Activated T-cell treated with anti-CD3 and anti-CD28 coated beads, Interleukin-2, amount 50 U/mL, for 24 hours (primary cell): ENCODE measurements around the gene XDH.

Experiments
- DNase-seq: peaks from one replicate; pipeline ENCODE4 v3.0.0-alpha.2; 2020
- H3K27ac Mint-ChIP-seq: 2 replicates; pipeline ENCODE4 v1.8.0; 2020; ENCODE audit warnings: mild to moderate bottlenecking, mixed read lengths
- H3K27me3 Mint-ChIP-seq: 2 replicates; pipeline ENCODE4 v1.8.0; 2020; ENCODE audit warnings: mixed read lengths
- H3K36me3 Mint-ChIP-seq: 2 replicates; pipeline ENCODE4 v1.8.0; 2020; ENCODE audit warnings: low read depth, mixed read lengths
- H3K4me1 Mint-ChIP-seq: 2 replicates; pipeline ENCODE4 v1.8.0; 2020; ENCODE audit warnings: low read depth, mixed read lengths
- H3K4me3 Mint-ChIP-seq: 2 replicates; pipeline ENCODE4 v1.8.0; 2020; ENCODE audit warnings: mild to moderate bottlenecking, moderate library complexity, mixed read lengths
- H3K9me3 Mint-ChIP-seq: 2 replicates; pipeline ENCODE4 v1.8.0; 2020; ENCODE audit warnings: mixed read lengths

XDH gene

GRCh38 chr2:31386172-31386571 lies 28.4 kb downstream of the XDH start:
- no peaks in the 10 kb centered on the region for H3K27me3 Mint-ChIP-seq
- H3K9me3 Mint-ChIP-seq = no peaks in the 10 kb centered on the region
- no peak for DNase-seq
- no peak overlapping the region for H3K4me3 Mint-ChIP-seq
- H3K4me1 Mint-ChIP-seq = peaks cover 9% of the 10 kb centered on the region
- H3K36me3 Mint-ChIP-seq = no peaks in the 10 kb centered on the region
- H3K27ac Mint-ChIP-seq = no peak overlapping the region

GRCh38 chr2:31384771-31385276 lies 29.7 kb downstream of the XDH start:
- H3K27ac Mint-ChIP-seq = no peak overlapping the region
- no peak overlapping the region for H3K4me3 Mint-ChIP-seq
- H3K4me1 Mint-ChIP-seq = peaks cover 9% of the 10 kb centered on the region
- H3K9me3 Mint-ChIP-seq = no peaks in the 10 kb centered on the region
- H3K27me3 Mint-ChIP-seq = no peaks in the 10 kb centered on the region
- no peaks in the 10 kb centered on the region for H3K36me3 Mint-ChIP-seq
- no peak for DNase-seq

DNA sequence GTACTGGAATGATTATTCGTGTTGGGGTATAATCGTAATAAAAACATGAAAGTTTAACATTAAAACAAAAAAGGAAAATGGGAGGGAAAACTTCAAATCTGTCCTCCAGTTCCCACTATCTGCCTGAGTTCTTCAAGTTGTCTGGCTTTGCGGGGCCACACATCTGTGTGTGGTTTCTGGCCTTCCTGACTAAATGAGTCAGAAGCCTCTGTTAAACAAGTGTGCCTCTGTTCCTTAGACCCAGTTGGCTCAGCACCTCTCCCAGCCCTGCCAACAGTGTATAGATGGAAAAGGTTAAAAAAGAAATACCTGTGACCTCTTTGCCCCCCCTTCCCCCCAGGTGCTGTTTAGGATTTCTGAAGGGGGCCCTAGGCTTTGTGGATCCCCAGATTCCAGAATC lies 30.2 kb downstream of the XDH start:
- no peak overlapping the region for H3K27ac Mint-ChIP-seq
- no peaks in the 10 kb centered on the region for H3K9me3 Mint-ChIP-seq
- H3K4me1 Mint-ChIP-seq = peaks cover 9% of the 10 kb centered on the region
- DNase-seq = no peak
- H3K4me3 Mint-ChIP-seq = no peak overlapping the region
- H3K27me3 Mint-ChIP-seq = no peaks in the 10 kb centered on the region
- no peaks in the 10 kb centered on the region for H3K36me3 Mint-ChIP-seq

DNA sequence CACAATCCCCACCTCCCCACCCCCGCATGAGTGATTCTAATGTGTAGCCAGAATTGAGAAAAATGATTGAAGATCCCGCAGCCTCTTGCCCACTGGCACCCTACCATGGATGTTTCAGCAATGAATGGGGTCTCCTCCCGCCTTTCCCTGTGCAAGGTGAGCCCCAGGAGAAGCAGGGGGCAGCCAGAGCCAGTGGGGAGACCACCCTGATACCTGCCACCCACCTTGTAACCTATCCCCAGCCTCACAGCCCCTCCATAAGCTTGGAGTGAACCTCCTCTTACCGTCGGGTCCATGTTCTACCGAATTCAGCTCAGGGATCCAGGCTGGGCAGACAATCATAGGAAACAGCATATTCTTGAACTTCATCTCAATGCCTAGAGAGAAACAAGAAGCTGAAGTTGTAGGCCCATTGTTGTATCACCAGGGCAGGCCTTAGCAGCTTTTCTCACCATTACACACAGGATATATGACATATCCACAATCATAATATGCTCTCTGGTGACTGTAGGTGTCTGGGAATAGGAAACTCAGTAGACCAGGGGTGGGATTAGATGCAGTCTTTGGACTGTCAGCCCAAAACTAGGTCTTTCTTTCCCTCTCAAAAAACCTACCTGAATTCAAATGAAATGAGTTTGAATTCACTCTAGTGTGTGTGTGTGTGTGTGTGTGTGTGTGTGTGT lies 30.9 kb downstream of the XDH start:
- Mint-ChIP-seq H3K4me3 (no peak overlapping the region), H3K9me3 (no peaks in the 10 kb centered on the region), H3K36me3 (no peaks in the 10 kb centered on the region), H3K27ac (no peak overlapping the region), H3K4me1 (peaks cover 9% of the 10 kb centered on the region), H3K27me3 (no peaks in the 10 kb centered on the region)
- DNase-seq = no peak

DNA sequence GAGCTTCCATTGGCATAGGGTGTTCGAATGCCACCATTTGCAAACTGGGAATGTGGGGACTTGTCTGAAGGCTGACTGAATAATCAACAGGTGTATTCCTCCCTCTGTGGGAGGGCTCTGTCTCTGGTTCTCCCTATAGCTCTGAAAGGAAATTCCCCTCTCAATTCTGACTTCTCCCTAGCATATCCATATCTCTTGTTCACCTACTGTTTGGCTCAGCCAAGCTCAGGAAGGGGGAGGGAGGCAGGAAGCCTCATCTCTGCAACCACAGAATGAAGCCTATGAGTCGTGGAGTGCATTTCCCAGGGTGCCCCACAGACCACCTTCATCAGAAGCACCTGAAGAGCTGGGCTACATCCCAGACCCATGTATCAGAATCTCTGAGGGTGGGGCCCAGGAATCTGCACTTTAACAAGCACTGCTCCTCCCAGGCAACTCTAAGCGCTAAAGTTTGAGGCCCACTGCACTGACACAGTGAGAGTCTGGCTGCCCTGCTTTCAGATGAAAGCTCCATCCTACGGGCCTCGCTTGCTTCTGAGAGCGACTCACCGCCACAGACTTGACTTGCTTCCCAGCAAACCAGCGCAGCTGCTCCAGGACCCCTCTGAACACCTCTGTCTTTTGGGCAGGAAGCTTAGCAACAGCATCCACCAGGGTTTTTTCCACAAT lies 32.0 kb downstream of the XDH start:
- H3K36me3 Mint-ChIP-seq = no peaks in the 10 kb centered on the region
- H3K4me3 Mint-ChIP-seq = no peak overlapping the region
- peaks cover 9% of the 10 kb centered on the region for H3K4me1 Mint-ChIP-seq
- no peak overlapping the region for H3K27ac Mint-ChIP-seq
- no peaks in the 10 kb centered on the region for H3K27me3 Mint-ChIP-seq
- DNase-seq = no peak
- no peaks in the 10 kb centered on the region for H3K9me3 Mint-ChIP-seq

- H3K4me3 Mint-ChIP-seq = no peak overlapping the region
- no peaks in the 10 kb centered on the region for H3K27me3 Mint-ChIP-seq
- peaks cover 9% of the 10 kb centered on the region for H3K4me1 Mint-ChIP-seq
- H3K36me3 Mint-ChIP-seq = no peaks in the 10 kb centered on the region
- DNase-seq = no peak
- H3K27ac Mint-ChIP-seq = no peak overlapping the region
- H3K9me3 Mint-ChIP-seq = no peaks in the 10 kb centered on the region
Measured at GRCh38 chr2:31381601-31382000, 32.9 kb downstream of the XDH start.

DNA sequence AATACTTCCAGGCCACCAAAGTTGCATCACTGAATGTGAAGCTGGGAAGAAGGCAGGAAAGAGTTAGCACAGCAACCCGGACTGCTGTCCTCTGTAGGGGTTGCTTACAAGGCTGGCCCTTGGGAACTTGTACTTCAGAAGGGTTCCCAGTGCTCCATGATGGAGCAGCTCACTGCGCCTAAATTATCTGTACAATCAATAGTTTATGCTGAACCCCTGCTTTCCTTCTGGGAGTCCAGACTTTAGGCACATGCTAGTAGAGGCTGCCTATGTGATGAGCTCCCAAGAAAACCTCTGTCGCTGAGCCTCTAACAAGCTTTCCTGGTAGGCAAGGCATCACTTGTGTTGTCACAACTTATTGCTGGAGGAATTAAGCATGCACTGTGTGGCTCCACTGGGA lies 34.3 kb downstream of the XDH start:
- Mint-ChIP-seq H3K4me1 (peaks cover 9% of the 10 kb centered on the region), H3K4me3 (no peak overlapping the region)
- DNase-seq = no peak

GRCh38 chr2:31379747-31380146 lies 34.8 kb downstream of the XDH start:
- H3K27ac Mint-ChIP-seq = no peak overlapping the region
- peaks cover 9% of the 10 kb centered on the region for H3K4me1 Mint-ChIP-seq
- H3K36me3 Mint-ChIP-seq = no peaks in the 10 kb centered on the region
- no peak for DNase-seq
- H3K27me3 Mint-ChIP-seq = no peaks in the 10 kb centered on the region
- no peak overlapping the region for H3K4me3 Mint-ChIP-seq
- no peaks in the 10 kb centered on the region for H3K9me3 Mint-ChIP-seq

More for the DNA sequence above, 34.3 kb downstream of the XDH start:
- Mint-ChIP-seq H3K27me3 (no peaks in the 10 kb centered on the region), H3K9me3 (no peaks in the 10 kb centered on the region), H3K27ac (no peak overlapping the region), H3K36me3 (no peaks in the 10 kb centered on the region)

GRCh38 chr2:31378791-31379501 lies 35.6 kb downstream of the XDH start:
- Mint-ChIP-seq H3K36me3 (no peaks in the 10 kb centered on the region), H3K9me3 (no peaks in the 10 kb centered on the region), H3K27me3 (no peaks in the 10 kb centered on the region), H3K4me3 (no peak overlapping the region), H3K4me1 (peaks cover 5% of the 10 kb centered on the region), H3K27ac (no peak overlapping the region)
- no peak for DNase-seq

- Mint-ChIP-seq H3K9me3 (no peaks in the 10 kb centered on the region), H3K27me3 (no peaks in the 10 kb centered on the region), H3K27ac (no peak overlapping the region), H3K4me1 (peaks cover 5% of the 10 kb centered on the region), H3K36me3 (no peaks in the 10 kb centered on the region), H3K4me3 (no peak overlapping the region)
- no peak for DNase-seq
Measured at GRCh38 chr2:31378389-31378788, 36.2 kb downstream of the XDH start.

- no peaks in the 10 kb centered on the region for H3K27me3 Mint-ChIP-seq
- no peak for DNase-seq
- no peaks in the 10 kb centered on the region for H3K4me1 Mint-ChIP-seq
- H3K36me3 Mint-ChIP-seq = no peaks in the 10 kb centered on the region
- H3K4me3 Mint-ChIP-seq = no peak overlapping the region
- H3K27ac Mint-ChIP-seq = no peak overlapping the region
- H3K9me3 Mint-ChIP-seq = no peaks in the 10 kb centered on the region
Measured at GRCh38 chr2:31373127-31373526, 41.4 kb downstream of the XDH start.

DNA sequence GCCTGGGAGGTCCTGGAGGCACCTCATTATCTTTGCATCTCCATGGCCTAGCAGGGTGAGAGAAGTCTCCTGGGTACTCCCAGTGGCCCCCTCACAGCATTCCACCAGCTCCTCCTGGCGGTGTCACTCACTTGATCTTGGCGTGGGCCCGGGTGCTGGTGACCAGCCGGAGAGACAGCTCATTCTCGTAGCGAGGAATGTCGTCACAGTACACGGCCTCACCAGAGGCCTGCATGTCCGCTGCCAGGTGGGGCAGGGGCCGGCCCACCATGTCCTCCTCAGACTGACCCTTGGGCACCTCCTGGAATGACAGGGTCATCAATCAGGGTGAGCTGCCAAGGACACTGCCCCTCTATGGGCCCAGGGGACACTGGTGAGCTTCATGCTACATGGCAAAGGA lies 42.4 kb downstream of the XDH start:
- no peak for DNase-seq
- Mint-ChIP-seq H3K27ac (no peak overlapping the region), H3K4me3 (no peak overlapping the region), H3K4me1 (no peaks in the 10 kb centered on the region), H3K27me3 (no peaks in the 10 kb centered on the region), H3K36me3 (no peaks in the 10 kb centered on the region), H3K9me3 (no peaks in the 10 kb centered on the region)

GRCh38 chr2:31371691-31372090 lies 42.9 kb downstream of the XDH start:
- no peak for DNase-seq
- Mint-ChIP-seq H3K27me3 (no peaks in the 10 kb centered on the region), H3K27ac (no peak overlapping the region), H3K36me3 (no peaks in the 10 kb centered on the region), H3K4me3 (no peak overlapping the region), H3K9me3 (no peaks in the 10 kb centered on the region), H3K4me1 (no peaks in the 10 kb centered on the region)

DNA sequence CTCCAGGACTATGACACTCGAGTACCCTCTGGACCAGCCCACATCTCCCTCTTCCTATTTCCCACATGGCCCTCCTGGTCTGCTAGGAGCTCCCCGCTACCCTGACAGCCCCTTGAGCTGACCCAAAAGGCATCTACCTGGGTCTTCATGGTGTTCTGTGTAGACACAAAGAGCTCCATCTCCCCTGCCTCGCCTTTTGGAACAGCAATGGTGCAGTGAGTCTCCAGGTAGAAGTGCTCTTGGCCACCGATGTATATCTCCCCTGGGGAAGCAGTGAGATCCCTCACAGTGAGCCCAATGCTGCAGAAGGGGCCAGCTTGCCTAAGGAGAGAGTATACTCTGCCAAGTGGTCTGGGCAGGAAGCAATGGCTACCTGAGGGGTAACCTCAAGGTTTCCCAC lies 47.8 kb downstream of the XDH start:
- Mint-ChIP-seq H3K27me3 (no peaks in the 10 kb centered on the region), H3K36me3 (no peaks in the 10 kb centered on the region), H3K9me3 (no peaks in the 10 kb centered on the region), H3K4me3 (no peak overlapping the region), H3K4me1 (no peaks in the 10 kb centered on the region), H3K27ac (no peak overlapping the region)
- DNase-seq = no peak
